DMS 273 treated with DMSO at 0.1 percent for 48 hours (cell line): ENCODE results near the gene GALNT13.

Experiments
- DNase-seq: peaks from one replicate; lab custom pipeline; 2025; lab: John Stamatoyannopoulos, UW

Gene GALNT13

DNA sequence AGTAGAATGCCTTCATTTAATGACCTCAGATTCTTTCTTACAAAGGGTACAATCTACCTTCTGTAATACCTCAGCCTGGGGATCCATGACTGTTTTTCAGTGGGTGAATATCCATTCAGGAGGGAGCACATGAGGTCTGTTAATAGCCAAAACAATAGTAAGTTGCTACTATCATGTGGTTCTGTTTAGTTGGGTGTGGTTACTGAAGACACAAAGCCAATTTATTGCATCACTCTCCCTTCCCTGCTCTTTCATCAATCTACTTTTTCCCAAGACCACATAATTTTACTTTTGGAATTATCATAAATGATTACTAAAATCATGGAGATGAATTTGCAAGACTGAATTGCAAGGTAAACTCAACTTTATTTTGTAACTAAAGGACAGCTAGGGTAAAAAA is 254.2 kb downstream of the GALNT13 start:
- no peak for DNase-seq

DNA sequence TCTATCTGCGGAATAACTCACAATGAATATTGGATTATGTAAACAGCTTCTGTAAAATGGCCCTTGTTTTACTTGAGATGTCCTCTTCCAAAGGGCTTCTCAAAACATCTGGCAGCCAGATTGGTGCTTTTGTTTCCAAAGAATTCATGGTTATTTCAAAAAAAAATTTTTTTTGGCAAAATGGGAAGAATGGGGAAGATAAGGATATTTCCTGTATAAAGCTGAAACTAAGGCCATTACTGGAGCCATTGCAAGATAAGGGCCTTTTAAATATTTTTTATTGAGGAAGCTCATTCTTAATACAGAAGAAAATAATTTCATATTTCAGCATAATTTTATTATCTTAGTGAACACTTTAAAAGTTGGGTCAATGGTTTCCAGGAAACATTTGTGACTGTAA is 259.1 kb downstream of the GALNT13 start:
- no peak for DNase-seq

DNA sequence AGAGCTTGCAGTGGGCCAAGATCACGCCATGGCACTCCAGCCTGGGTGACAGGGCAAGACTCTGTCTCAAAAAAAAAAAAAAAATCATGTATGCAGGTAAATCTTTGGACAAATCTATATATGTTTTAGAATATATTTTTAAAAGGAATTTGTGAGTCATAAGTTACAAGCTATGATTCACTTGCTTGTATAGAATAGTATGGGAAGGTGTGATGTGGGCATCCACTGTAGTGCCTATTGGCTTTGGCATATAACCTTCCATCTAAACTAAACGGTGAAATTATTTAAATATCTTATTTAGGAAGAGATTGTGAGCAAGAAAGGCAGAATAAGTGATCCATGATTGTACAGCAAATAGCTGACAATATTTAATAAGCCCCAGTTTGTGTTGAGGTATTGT is 261.1 kb downstream of the GALNT13 start:
- no peak for DNase-seq

- DNase-seq: no peak
These were observed 262.1 kb downstream of the GALNT13 start for GRCh38 chr2:154133823-154134222.

GRCh38 chr2:154140249-154141025 is 268.7 kb downstream of the GALNT13 start:
- DNase-seq: no peak

- DNase-seq: no peak
These were observed 270.8 kb downstream of the GALNT13 start for GRCh38 chr2:154142480-154142879.

- DNase-seq: no peak
These were observed 271.4 kb downstream of the GALNT13 start for GRCh38 chr2:154143105-154143504.

DNA sequence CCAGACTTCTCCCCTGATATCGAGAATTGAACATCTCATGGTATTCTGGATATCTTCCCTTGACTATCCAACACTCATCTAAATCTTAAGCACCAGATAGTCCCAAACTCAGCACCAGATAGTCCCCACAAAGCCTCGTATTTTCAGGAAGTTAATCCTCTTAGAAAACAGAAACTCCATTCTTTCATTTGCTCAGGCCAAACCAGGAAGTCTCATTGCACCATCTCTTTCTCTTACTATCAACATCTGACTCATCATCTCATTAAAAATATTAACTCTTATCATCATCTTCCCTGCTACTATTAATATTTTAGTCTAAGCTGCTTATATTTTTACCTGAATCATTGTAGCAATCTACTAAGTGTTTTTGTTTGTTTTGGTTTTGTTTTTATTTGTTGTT is 286.4 kb downstream of the GALNT13 start:
- DNase-seq: no peak

DNA sequence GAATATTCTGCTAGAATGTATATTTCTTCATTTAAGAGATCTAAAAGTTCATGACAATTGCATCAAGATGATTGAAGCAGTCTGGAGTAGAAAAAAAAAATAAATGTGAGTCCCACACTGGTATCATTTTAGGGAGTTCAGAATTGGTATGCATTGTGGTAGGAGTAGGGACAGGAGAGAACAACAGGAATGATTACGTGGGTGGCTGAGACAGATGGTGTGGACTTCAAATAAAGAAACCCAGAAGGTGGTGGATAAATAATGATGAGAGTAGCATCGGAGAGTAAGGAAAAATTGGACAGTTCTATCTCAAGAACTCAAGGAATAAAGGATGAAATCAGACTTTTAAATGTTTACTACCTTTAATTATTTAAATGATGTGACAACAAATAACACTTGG is 289.6 kb downstream of the GALNT13 start:
- DNase-seq: peak; percentile 5

DNA sequence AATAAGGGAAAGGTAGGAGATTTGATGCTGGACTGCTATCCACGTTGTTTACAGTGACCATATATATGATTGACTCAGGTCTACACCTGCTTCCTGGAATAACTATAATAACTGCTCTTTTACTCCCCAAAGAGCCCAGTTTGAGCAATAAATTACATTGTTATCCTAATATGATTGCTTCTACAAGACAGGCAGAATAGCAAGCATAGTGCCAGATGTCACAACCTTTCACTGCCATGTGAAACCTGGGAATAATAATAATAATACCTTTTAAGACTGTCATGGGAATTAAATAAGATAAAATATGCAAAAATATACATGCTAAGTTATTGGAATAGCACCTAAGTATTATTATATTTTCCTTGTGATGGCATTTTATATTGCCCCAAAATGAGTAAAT is 298.7 kb downstream of the GALNT13 start:
- DNase-seq: no peak

DNA sequence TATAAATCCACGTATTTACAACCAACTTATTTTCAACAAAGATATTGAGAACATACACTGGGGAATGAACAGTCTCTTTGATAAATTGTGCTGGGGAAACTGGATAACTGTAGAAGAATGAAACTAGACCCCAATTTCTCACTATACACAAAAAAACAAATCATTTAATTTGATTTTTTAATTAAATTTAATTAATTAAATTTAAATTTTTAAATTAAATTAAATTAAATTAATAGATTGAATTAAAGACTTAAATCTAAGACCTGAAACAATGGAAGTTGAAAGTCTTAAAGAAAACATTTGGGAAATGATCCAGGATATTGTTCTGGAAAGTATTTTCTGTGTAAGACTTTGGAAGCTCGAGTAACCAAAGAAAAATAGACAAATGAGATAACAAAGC is 301.4 kb downstream of the GALNT13 start:
- no peak for DNase-seq

- DNase-seq: no peak
These were observed 302.2 kb downstream of the GALNT13 start for GRCh38 chr2:154173919-154174318.

DNA sequence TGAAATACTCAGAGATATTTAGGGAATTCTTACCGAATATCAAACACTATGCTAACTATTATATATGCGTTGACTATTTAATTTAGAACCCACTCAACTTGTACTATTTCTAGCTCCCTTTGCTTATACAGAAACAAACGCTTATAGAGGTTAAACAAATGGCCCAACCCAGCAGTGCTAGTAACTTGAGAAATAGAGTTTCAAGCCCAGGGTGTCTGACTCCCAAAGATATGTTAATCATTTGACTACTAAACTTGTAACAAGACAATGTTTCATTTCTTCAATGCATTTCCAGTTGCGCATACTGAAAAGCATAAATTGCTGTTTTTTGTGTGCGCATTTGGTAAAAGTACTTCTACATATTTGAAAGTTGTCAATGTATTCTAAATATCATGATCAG is 310.3 kb downstream of the GALNT13 start:
- no peak for DNase-seq

- DNase-seq: peak; percentile 13
These were observed 316.2 kb downstream of the GALNT13 start for GRCh38 chr2:154187948-154188347.

DNA sequence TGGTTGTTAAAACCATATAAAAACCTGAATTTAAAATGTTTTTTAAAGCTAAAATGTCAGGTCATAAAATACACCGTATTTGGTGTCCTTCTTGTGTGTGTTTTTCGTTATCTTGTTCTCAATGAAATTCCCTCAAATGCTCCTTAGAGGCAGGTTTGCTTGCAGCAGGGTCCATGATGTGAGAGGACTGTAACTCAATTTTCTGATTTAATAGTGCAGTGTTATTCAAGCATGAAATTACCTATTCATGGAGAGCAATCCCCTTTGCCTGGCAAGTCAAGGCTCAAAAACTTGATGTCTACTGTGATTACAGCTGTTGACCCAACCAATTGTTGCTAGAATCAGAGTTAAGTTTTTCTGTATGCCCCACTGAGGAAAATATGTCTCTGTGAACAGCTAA is 318.2 kb downstream of the GALNT13 start:
- DNase-seq: no peak

- DNase-seq: no peak
These were observed 321.5 kb downstream of the GALNT13 start for GRCh38 chr2:154193246-154193645.

DNA sequence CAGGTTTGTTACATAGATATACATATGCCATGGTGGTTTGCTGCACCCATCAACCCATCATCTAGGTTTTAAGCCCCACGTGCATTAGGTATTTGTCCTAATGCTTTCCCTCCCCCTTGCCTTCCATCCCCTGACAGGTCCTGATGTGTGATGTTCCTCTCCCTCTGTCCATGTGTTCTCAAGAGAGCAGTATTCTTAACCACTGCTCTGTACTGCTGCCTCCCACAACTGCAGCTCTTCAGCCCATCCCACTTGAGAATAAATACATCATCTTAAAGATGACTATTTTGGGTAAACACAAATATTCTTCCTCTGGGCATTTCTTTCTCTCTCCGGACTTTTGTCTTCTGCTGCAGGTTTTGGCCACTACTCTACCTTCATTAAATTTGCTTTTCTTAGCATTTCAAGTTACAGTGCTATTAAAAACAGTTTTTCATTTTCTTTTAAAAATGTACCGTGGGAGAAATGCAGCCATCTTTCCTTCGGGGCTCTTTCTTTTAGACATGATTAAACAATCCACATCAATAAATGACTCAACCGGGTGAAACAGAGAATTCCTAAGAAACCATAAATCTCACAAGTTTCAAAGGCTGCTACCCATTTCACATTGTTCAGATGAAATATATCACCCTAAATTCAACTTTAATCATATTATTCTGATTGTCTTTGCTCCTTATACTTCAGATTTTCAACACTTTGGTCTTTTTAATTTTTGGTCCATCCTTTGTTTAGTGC is 323.4 kb downstream of the GALNT13 start:
- no peak for DNase-seq

DNA sequence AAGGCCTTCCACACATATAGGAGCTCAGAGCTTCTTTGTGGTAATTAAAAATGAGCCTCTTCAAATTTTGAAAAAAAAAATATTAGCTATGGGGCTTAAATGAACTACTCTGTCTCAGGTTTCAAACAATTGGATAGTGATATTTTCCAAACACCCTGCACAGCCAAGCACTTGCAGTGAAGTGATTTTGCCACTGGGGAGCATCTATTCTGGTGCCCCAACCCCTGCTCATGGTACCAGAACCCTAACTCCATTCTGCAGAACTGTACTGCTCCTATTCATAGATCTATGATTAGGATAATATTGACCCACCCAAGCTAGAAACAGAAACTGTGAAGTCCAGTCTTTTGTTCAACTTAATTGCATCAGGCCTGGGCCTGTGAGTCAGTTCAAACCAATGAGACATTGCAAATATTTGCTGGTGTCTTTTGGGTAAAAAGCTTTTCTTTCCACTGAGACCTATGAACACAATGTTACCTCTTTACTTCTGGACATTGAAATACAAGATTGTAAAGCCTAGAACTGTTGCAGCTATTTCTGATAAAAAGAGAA is 324.0 kb downstream of the GALNT13 start:
- DNase-seq: no peak

DNA sequence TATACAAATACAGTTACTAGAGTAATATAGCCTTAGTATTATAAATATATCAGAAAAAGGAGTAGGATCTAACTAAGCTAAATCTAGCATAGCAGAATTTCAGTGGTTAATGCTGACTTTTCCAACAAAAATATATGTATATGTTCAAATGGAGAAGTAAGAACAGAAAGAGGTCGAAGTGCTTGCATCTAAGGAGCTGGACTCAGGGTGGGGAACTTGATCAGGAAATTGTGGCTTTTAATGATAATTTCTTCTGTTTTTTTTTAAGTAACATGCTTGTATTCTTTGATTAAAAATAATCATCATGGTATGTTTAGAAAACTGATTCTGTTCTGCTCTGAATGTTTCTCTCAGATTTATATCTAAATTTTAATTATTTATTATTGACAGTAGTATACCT is 327.1 kb downstream of the GALNT13 start:
- no peak for DNase-seq

DNA sequence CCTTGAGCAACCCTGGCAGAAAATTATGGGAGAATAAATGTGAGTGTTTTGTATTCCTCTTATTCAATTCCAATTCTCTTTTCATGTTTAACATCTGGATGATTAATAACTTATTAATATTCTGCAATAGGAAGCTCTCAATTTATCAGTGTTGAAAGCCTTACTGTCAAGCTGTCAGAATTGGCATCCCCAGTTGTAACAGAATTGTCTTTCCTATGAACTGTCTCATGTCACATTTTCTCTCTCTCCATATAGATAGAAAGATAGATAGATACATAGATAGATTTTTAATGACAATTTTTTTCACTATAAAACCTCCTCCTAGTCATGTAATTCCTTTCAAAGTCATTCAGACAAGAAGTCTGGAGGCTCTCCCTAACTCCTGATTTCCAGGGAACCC is 331.5 kb downstream of the GALNT13 start:
- no peak for DNase-seq

GRCh38 chr2:154203902-154204301 is 332.2 kb downstream of the GALNT13 start:
- DNase-seq: no peak

- DNase-seq: no peak
These were observed 335.7 kb downstream of the GALNT13 start for GRCh38 chr2:154207288-154208047.

- DNase-seq: no peak
These were observed 352.0 kb downstream of the GALNT13 start for GRCh38 chr2:154223726-154224125.
